Lower leg skin (tissue), 3 donors: Measurements from ENCODE around the gene SENP3.

Experiments used
- POLR2A ChIP-seq, 2 donors: fragments of 450-650 bp; IDR thresholded peaks; one replicate each; pipeline ENCODE4 v1.6.1; 2016 to 2017; ENCODE audit warnings: antibody characterized with exemption in 2 of 2, mild to moderate bottlenecking in 1 of 2, moderate library complexity in 1 of 2
- TF ChIP-seq, protein P1 (sequence below), 3 donors: fragments of 450-650 bp; IDR thresholded peaks; one replicate each; pipeline ENCODE4 v1.5.1; 2016; ENCODE audit warnings: antibody characterized with exemption in 3 of 3, mild to moderate bottlenecking in 3 of 3, moderate library complexity in 2 of 3

DNA sequence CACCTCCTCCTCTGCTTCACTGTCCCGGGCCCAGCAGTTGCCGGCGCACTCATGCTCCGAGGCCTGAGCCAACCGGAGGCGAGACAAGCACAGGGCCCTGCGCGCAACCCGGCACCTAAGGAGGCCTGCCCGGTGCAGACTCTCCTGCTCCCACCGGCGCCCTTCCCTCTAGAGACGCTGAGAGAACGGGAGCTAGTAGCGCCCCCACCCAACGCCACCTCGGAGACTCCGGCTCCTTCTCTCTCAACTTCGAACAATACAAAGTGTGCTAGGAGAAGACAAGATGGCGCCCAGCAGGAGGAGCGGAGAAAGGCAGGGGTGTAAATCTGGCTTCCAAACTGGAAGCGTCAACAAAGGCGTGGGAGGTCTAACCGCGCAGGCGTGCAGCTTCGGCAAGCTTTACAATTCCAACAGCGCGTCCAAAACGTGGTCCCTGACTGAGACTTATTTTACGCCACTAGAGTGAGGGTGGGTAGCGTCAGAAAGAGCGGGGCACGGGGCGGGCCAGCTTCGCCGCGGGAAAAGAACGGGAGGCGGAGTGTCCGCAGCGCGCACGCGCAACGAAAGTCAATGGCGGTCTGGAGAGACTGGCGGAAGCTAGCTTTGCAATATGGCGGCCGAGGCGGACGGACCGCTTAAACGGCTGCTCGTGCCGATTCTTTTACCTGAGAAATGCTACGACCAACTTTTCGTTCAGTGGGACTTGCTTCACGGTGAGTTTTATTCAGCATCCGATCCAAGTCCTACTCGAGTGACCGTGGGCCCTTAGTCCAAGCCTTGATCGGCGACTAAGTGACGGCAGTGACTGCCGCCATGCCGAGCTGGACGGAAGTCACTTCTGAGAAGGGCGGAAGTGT lies 21.8 kb downstream of the SENP3 start, which contains the start of gene MPDU1:
- TF ChIP-seq, protein P1, sequence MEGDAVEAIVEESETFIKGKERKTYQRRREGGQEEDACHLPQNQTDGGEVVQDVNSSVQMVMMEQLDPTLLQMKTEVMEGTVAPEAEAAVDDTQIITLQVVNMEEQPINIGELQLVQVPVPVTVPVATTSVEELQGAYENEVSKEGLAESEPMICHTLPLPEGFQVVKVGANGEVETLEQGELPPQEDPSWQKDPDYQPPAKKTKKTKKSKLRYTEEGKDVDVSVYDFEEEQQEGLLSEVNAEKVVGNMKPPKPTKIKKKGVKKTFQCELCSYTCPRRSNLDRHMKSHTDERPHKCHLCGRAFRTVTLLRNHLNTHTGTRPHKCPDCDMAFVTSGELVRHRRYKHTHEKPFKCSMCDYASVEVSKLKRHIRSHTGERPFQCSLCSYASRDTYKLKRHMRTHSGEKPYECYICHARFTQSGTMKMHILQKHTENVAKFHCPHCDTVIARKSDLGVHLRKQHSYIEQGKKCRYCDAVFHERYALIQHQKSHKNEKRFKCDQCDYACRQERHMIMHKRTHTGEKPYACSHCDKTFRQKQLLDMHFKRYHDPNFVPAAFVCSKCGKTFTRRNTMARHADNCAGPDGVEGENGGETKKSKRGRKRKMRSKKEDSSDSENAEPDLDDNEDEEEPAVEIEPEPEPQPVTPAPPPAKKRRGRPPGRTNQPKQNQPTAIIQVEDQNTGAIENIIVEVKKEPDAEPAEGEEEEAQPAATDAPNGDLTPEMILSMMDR (IDR thresholded peaks at IDR 0.05): no peak
- no peak for TF ChIP-seq POLR2A (IDR thresholded peaks at IDR 0.05)
